GM10248 (cell line): Measurements from ENCODE around the gene DEGS2.

ENCODE experiments used
- CTCF ChIA-PET: fragments of 300-600 bp; sonication (Branson Sonifier 250); formaldehyde crosslinking; extraction: SDS; loops from one replicate; lab custom pipeline; 2021; ENCODE audit warnings: antibody characterized with exemption; lab: Yijun Ruan, JAX
- POLR2A ChIA-PET: fragments of 350-650 bp; sonication (Branson Sonifier 250); formaldehyde crosslinking; extraction: SDS; loops from one replicate; lab custom pipeline; 2020; ENCODE audit warnings: antibody characterized with exemption; lab: Yijun Ruan, JAX
- DNase-seq: peaks from one replicate; pipeline ENCODE4 v3.0.0; 2012; ENCODE audit errors: extremely low spot score
- CTCF ChIP-seq: IDR thresholded peaks from 2 replicates; pipeline ENCODE4 v1.5.1; 2012; ENCODE audit warnings: mild to moderate bottlenecking, low read depth; ENCODE audit errors: extremely low read depth, missing control alignments, control extremely low read depth

DEGS2 gene

GRCh38 chr14:100104006-100104352 is 55.5 kb downstream of the DEGS2 start:
- no peak for DNase-seq
- ChIA-PET POLR2A (no interaction called here), CTCF (interaction anchor here (0.9 to 21.1 kb wide), 6 partner anchors 28 to 128 kb away, joined by 3 to 336 read pairs (median 7); partner anchors contain the start of gene EVL)
- TF ChIP-seq CTCF, result no peak

- ChIA-PET CTCF (interaction anchor here (0.9 to 21.1 kb wide), 9 partner anchors 9 to 157 kb away, joined by 3 to 336 read pairs (median 5); partner anchors contain the start of gene EVL), POLR2A (no interaction called here)
- no peak for TF ChIP-seq CTCF
- no peak for DNase-seq
Measured at GRCh38 chr14:100103250-100104005, 56.0 kb downstream of the DEGS2 start.

DNA sequence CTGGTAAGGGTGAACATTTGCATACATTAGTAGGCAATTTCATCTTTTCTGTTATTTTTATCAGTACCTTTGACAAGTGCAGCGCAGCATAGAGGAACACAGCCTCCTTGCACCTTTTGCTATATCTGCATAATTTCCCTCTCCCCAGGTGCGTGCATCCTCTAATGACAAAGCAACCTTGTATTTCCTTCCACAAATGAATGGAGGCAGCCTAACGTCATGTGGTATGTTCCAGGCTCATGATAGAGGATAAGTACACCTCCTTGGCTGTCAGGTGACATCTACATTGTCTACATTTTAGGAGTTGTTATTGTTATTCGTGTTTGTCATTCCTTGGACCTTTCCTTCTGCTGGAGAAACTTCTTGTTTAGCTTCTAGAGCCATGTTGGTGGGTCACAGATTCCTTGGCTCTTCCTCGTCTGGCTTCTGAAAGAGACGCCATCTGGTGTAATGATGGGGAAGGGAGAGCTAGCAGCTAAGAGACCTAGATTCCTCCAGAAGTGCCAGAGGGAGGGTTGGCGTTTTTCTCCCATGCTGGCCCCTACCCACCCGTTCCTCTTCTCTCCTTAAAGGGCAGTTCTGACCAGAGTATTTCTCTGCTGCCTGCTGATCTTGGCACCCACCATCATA is 57.2 kb downstream of the DEGS2 start:
- ChIA-PET CTCF (interaction anchor here (0.7 to 21.1 kb wide), 8 partner anchors 10 to 155 kb away, joined by 3 to 336 read pairs (median 5); partner anchors contain the start of gene EVL), POLR2A (interaction anchor here (0.6 kb wide), 1 partner anchor 17 kb away, joined by 3 read pairs; no protein-coding TSS in a partner anchor)
- no peak for TF ChIP-seq CTCF
- no peak for DNase-seq

DNA sequence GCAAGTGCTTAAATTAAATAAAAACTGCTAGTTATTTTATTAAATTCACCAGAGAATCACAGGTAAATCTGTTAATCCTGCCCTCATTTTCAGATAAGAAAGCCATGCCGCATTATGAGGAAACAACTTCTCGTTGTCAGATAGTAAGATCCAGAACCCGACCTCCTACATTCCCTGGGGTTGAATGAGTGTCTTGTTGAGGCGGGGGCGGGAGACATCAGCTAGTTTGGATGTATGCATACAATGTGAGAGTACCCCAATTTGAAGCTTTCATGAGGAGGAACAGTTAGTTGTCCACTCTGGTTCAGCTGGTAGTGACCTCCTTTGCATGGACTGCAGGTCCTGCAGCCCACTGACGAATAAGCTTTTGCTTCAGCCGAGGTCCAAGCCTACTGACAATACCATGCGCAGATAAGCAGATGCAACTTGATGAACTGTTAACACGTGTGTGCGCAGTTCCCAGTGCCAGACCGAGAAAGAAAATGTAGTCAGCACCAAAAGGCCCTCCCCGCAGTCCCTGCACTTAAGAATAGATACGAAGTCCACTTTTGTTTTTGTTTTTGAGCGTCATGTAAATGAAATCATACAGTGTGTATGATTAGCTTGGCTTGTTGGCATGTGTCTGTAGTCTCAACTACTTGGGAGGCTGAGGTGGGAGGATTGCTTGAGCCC is 59.3 kb downstream of the DEGS2 start:
- TF ChIP-seq CTCF, result no peak
- POLR2A ChIA-PET, result no interaction called here
- CTCF ChIA-PET, result interaction anchor here (0.8 to 21.1 kb wide), 5 partner anchors 9 to 202 kb away, joined by 3 to 336 read pairs (median 3); partner anchors contain the start of gene EVL
- no peak for DNase-seq

DNA sequence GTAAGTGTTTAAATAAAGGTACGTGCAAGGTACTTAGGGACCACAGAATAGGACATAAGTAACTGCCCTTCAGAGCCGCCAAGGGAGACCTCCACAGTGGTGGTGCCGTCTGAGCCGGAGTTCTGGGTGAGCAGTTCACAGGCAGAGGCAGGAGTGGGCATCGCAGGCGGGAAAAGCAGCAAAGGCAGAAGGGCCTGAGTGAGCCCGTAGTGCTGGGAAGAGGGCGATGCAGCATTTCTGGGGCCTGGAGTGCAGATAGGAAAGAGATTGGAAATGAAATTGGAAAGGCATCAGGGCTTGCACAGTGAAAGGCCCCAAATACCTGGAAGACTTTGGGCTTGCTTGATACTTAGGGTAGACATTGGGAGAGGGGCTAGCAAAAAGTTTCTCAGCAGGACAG is 61.3 kb downstream of the DEGS2 start:
- ChIA-PET CTCF (interaction anchor here (1.5 kb wide), 1 partner anchor 95 kb away, joined by 5 read pairs; no protein-coding TSS in a partner anchor), POLR2A (no interaction called here)
- DNase-seq, result no peak
- TF ChIP-seq CTCF, result no peak

DNA sequence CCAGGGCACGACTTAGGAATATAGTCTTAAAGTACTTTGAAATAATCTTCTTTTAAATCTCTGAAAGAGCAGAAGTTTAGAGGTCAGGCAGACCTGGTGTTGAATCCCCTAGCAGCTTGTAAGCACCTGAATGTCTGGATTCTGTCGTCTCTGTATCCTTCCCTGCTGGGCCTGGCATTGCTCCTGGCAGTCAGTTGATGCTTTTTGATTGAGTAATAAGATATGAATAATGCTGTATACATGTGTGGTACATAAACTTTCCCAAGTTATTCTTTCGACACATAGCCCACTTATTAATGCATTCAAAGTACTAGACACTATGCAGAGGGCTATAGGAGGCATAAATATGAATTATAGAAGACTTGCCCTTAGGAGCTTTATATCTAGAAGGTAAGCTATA is 62.8 kb downstream of the DEGS2 start:
- ChIA-PET POLR2A (no interaction called here), CTCF (interaction anchor here (1.2 to 4.3 kb wide), 4 partner anchors 12 to 188 kb away, joined by 3 to 30 read pairs (median 4); no protein-coding TSS in a partner anchor)
- TF ChIP-seq CTCF, result no peak
- DNase-seq, result no peak
